HepG2 (cell line): ENCODE data around the gene TOMM20. TPM values are rescaled to one million over a fixed set of nuclear protein-coding genes. Genes with fewer than 3 reads are reported as not detected.
A peak's percentile ranks its signal among the peaks of the same experiment; 100 is the strongest.

Experiments
- BHLHE40 ChIP-seq: IDR thresholded peaks from 2 replicates; pipeline ENCODE4 v1.6.1; 2011; ENCODE audit warnings: low read length, improper control_type of control experiment
- CBX5 ChIP-seq: sonication (generic); formaldehyde crosslinking; IDR thresholded peaks from 2 replicates; pipeline ENCODE4 v1.4.0; 2020; ENCODE audit warnings: missing genetic modification reagents, borderline replicate concordance
- CHD2 ChIP-seq: IDR thresholded peaks from 2 replicates; pipeline ENCODE4 v1.6.1; 2011; ENCODE audit warnings: low read depth, low read length, improper control_type of control experiment
- CREB1 ChIP-seq, 2 experiments: fragments of 450-650 bp in 1 of 2; IDR thresholded peaks; 2 replicates each; pipeline ENCODE4 v1.6.1; 2016 to 2017; ENCODE audit warnings: control low read depth in 1 of 2, mild to moderate bottlenecking in 1 of 2, missing compliant biosample characterization in 1 of 2, missing genetic modification characterization in 1 of 2
- DPF2 ChIP-seq: sonication (generic); formaldehyde crosslinking; IDR thresholded peaks from 2 replicates; pipeline ENCODE4 v1.4.0; 2020; ENCODE audit warnings: mild to moderate bottlenecking, low read depth, missing genetic modification reagents, borderline replicate concordance
- GABPB1 ChIP-seq: IDR thresholded peaks from 2 replicates; pipeline ENCODE4 v1.6.1; 2016; ENCODE audit warnings: mild to moderate bottlenecking, missing genetic modification reagents, moderate library complexity, missing compliant biosample characterization
- GATA4 ChIP-seq: sonication (generic); IDR thresholded peaks from 2 replicates; pipeline ENCODE4 v1.6.1; 2016; ENCODE audit warnings: antibody characterized with exemption, low read depth, borderline replicate concordance
- HBP1 ChIP-seq: IDR thresholded peaks from 2 replicates; pipeline ENCODE4 v1.6.1; 2016; ENCODE audit warnings: low read depth, control low read depth
- HNRNPK ChIP-seq: fragments of 200-400 bp; formaldehyde crosslinking; IDR thresholded peaks from 2 replicates; pipeline ENCODE4 v1.6.1; 2018; ENCODE audit warnings: low read length, low read depth, moderate library complexity, mild to moderate bottlenecking; ENCODE audit not compliant: poor library complexity, severe bottlenecking
- LBX2 ChIP-seq: sonication (generic); formaldehyde crosslinking; IDR thresholded peaks from 2 replicates; pipeline ENCODE4 v1.5.0; 2020; ENCODE audit warnings: missing genetic modification reagents, mild to moderate bottlenecking, borderline replicate concordance
- MEIS2 ChIP-seq: sonication (generic); formaldehyde crosslinking; IDR thresholded peaks from 2 replicates; pipeline ENCODE4 v1.9.0; 2021; ENCODE audit warnings: mild to moderate bottlenecking, missing genetic modification reagents
- NPAS2 ChIP-seq: sonication (generic); formaldehyde crosslinking; IDR thresholded peaks from 2 replicates; pipeline ENCODE4 v1.8.0; 2022; ENCODE audit warnings: mild to moderate bottlenecking, missing genetic modification reagents, borderline replicate concordance
- SMARCC2 ChIP-seq: fragments of 450-650 bp; IDR thresholded peaks from 2 replicates; pipeline ENCODE4 v1.6.1; 2017; ENCODE audit warnings: antibody characterized with exemption, mild to moderate bottlenecking
- TCF7 ChIP-seq: sonication (generic); IDR thresholded peaks from 2 replicates; pipeline ENCODE4 v1.6.1; 2016; ENCODE audit warnings: antibody characterized with exemption, low read depth
- TEAD2 ChIP-seq: sonication (generic); formaldehyde crosslinking; IDR thresholded peaks from 2 replicates; pipeline ENCODE4 v1.9.0; 2021; ENCODE audit warnings: missing genetic modification reagents
- ZBTB10 ChIP-seq: sonication (generic); formaldehyde crosslinking; IDR thresholded peaks from 2 replicates; pipeline ENCODE4 v1.4.0; 2020; ENCODE audit warnings: missing genetic modification reagents, borderline replicate concordance
- ZC3H4 ChIP-seq: sonication (generic); formaldehyde crosslinking; IDR thresholded peaks from 2 replicates; pipeline ENCODE4 v1.4.0; 2020; ENCODE audit warnings: missing genetic modification reagents, borderline replicate concordance
- ZNF362 ChIP-seq: sonication (generic); formaldehyde crosslinking; IDR thresholded peaks from 2 replicates; pipeline ENCODE4 v1.4.0; 2020; ENCODE audit warnings: missing genetic modification reagents, mild to moderate bottlenecking, borderline replicate concordance
- ZNF383 ChIP-seq: sonication (generic); formaldehyde crosslinking; IDR thresholded peaks from 2 replicates; pipeline ENCODE4 v1.4.0; 2020; ENCODE audit warnings: missing genetic modification reagents, mild to moderate bottlenecking, borderline replicate concordance
- ZNF569 ChIP-seq: sonication (generic); formaldehyde crosslinking; IDR thresholded peaks from 2 replicates; pipeline ENCODE4 v1.5.0; 2020; ENCODE audit warnings: mild to moderate bottlenecking, missing genetic modification reagents, moderate library complexity, borderline replicate concordance
- ZNF615 ChIP-seq: sonication (generic); formaldehyde crosslinking; IDR thresholded peaks from 2 replicates; pipeline ENCODE4 v1.5.0; 2020; ENCODE audit warnings: mild to moderate bottlenecking, missing genetic modification reagents, borderline replicate concordance
- ZSCAN20 ChIP-seq: sonication (generic); formaldehyde crosslinking; IDR thresholded peaks from 2 replicates; pipeline ENCODE4 v1.4.0; 2020; ENCODE audit warnings: missing genetic modification reagents, mild to moderate bottlenecking, borderline replicate concordance
- ZUFSP ChIP-seq: sonication (generic); formaldehyde crosslinking; IDR thresholded peaks from 2 replicates; pipeline ENCODE4 v1.9.0; 2021; ENCODE audit warnings: missing genetic modification reagents, mild to moderate bottlenecking, borderline replicate concordance
- polyA plus RNA-seq, 8 experiments: library from polyadenylated mRNA; depleted of rRNA in 3 of 8; stranded (reverse) in 7 of 8; unstranded in 1 of 8; fragments of >200 nt; fragmentation: Illumina TruSeq in 4 of 8; extraction: Trizol in 4 of 8; gene quantifications; 2 replicates each; pipeline versions ENCODE4 v1.2.1 to v1.2.3, GENCODE V29; 2011 to 2016; ENCODE audit warnings: low read depth in 4 of 8, missing spikeins in 1 of 8, mixed read lengths in 1 of 8; ENCODE audit not compliant: insufficient read depth in 1 of 8
- total RNA-seq, 5 experiments: library from RNA; depleted of rRNA; stranded (reverse); fragments of >200 nt; fragmentation: Illumina TruSeq; extraction: Trizol; gene quantifications; 2 replicates each; pipeline ENCODE4 v1.2.3, GENCODE V29; 2016; ENCODE audit warnings: low read depth in 1 of 5

The TOMM20 gene
- total and polyA plus RNA-seq, 2 of the 13 experiments (the other 11 are each of a cell fraction or from before 2014, with no cell fraction given) = 153 to 376 TPM

- TF ChIP-seq ZBTB10 (CRISPR knock-in tag) (no peak), TCF7 (no peak), ZC3H4 (no peak; the same call in 1 of the 2 replicates), ZSCAN20 (no peak), CBX5 (CRISPR knock-in tag) (no peak), ZNF615 (no peak), CREB1 (IDR thresholded peaks at IDR 0.05) (no peak), CREB1 (CRISPR knock-in tag; IDR thresholded peaks at IDR 0.05) (no peak), GABPB1 (CRISPR knock-in tag) (0 out of 2 replicates have a peak, but pooled peaks have one; percentile 19), ZNF569 (no peak), MEIS2 (CRISPR knock-in tag) (no peak), NPAS2 (CRISPR knock-in tag) (no peak), HBP1 (CRISPR knock-in tag) (no peak; the same call in 1 of the 2 replicates), DPF2 (no peak), SMARCC2 (no peak), TEAD2 (CRISPR knock-in tag) (no peak), GATA4 (no peak), ZUFSP (CRISPR knock-in tag) (no peak), HNRNPK (no peak), ZNF362 (CRISPR knock-in tag) (no peak), BHLHE40 (no peak), LBX2 (CRISPR knock-in tag) (no peak), ZNF383 (CRISPR knock-in tag) (no peak), CHD2 (no peak)
Measured at GRCh38 chr1:235074523-235075047, 54.1 kb downstream of the TOMM20 start (continued).
